GM20431 (cell line): ENCODE measurements around the gene LCE1D.

ENCODE experiments used
- in situ Hi-C: fragments of 300-500 bp; cut with MseI, MboI; formaldehyde crosslinking; loops from one replicate; pipeline ENCODE4 v1.15.0; 2020; ENCODE audit warnings: low sequenced_read_pairs; ENCODE audit not compliant: unreplicated experiment

LCE1D gene

DNA sequence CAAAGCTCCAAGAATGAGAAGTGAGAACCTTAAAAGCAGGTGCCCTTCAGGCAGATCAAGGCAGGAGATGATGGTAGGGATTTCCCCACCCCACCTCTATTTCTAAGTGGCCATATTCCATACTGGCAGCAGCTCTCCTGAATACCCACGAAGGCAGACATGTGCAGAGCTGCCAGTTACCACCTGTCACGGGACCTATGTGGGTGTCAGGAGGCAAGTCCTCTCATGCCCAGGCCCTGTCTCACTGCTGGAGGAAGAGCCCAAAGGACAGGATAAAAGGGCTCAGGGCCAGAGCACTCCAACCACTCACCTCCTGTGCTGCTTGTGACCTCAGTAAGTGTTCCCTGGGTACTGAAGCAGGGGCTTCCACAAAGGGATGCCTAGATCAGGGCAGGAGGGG is 14.5 kb downstream of the LCE1D start:
- in situ Hi-C loops = no loop called here

DNA sequence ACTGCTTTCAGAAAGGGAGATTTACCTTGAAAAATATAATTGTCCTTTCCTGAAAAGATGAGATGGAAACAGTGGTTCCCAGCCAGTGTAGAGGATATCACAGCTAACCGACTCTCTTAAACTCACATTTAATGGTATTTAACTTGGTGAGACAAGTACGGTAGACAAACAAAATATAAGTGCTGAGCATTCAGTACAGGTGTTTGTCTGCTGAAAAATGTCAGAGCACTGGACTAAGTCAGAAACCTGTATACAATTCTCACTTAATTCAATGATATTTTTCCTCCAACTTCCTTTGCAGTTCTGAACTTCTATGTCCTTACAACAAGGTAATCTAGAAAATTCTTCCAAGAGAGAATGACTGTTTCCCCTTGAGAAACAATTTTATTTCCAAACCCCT is 15.2 kb downstream of the LCE1D start, which contains the start of gene LCE1B:
Gene LCE1B (plus strand): TSS at position 301 of the 400 bp plus-strand sequence. CDS start 476 bp downstream, outside the sequence.
- in situ Hi-C loops = no loop called here

DNA sequence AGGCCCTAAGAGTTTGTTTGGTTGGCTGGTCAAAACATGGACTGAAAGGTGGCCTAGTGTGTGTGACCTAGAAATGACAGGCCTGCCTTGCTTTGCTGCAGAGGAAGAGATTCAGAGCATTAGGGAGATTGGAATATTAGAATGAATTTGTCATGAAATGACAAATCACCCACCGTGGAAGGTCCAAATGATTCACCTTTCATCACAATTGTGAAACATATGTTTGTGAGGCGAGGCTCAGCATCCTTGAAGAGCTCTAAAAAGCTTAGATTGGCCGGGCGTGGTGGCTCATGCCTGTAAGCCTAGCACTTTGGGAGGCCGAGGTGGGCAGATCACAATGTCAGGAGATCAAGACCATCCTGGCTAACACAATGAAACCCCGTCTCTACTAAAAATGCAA is 20.8 kb downstream of the LCE1D start:
- in situ Hi-C loops = no loop called here

DNA sequence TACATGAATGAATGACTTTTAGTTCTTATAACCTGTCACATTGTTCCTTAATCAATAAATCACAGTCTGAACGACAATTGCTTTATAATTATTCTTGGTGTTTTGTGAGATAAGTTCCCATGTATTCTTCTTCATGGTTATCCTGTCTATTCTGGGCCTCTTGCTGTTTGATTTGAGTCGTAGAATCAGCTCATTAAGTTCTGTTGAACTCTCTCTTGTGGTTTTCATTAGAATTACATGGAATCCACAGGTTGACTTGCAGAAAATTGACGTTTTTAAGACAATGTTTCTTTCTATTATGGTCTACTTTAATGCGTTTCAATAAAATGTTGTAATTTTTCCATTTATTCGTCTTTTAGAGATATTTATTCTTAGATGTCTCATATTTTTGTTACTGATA is 26.8 kb downstream of the LCE1D start:
- in situ Hi-C loops = no loop called here

DNA sequence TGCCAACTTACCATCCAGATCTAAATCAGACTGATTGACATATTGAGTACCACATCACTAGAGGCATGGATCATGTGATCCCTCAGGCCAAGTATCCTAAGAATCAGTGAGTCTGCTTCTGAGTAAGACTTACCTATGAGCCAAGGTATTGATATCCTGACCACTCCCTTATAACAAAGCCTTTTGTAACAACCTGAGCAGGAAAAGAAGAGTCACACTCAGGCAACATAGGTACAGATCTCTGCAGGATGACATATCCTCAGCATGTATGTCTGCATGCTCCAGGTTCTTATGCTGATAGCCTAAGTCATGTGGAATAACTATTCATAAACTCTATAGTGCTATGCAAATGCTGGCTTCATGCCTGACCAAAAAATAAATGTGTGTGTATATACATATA is 28.4 kb downstream of the LCE1D start:
- in situ Hi-C loops = no loop called here

DNA sequence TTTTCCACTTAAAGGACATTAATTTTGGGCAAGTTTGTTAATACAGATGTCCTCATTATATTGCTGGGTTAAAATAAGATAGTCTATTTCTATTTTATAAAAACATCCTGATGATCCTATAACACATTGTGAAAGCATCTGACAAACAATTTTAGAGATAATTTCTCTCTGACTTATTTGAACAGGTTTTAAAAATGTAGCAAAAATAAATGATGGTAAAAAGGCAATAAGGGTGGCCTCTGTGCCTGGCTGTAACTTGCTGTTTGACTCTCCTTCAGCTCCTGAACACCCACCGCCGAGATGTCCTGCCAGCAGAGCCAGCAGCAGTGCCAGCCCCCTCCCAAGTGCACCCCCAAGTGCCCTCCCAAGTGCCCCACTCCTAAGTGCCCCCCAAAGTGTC is 30.7 kb downstream of the LCE1D start, which contains the start of gene LCE1A:
Gene LCE1A (plus strand): TSS at position 301 of the 400 bp plus-strand sequence. CDS start 0 bp downstream, at position 301.
- in situ Hi-C loops = no loop called here

DNA sequence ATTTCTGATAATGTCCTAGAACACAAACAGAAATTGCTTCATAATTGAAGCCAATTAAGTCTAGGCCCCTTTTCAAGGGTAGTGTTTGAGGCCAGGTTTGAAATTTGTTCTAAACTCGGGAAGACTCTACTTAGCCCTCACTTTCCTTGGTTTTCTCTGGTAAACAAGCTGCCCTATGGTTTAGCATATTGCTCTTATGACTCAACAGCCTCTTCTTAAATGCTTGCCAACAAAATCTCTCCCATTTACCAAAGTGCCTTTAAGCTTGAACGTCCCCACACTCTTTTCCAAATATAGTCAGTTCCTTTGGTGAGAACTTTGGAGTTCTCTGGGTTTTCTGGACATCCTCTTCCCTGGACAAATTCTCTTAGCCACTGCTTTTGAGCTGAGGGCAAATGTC is 40.3 kb downstream of the LCE1D start:
- in situ Hi-C loops = no loop called here

DNA sequence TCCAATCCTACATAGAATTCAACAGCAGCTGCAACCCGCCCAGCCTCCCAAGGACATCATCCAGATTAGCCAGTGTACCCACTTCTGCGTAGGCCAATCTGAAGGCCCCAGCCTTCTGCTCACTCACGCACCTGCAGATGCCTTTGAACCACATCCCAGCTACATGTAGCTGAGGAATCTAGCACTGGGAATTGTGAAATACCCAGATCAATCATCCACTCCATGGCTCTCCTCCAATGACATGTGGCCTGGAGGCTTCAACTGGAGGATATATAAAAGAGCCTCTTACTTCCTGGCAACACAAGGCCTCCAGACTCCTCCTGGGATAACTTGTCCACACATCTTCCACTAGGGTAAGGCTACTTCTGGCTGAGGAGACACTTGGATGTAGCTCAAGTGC is 46.0 kb downstream of the LCE1D start, which contains the start of gene LCE6A:
Gene LCE6A (plus strand): TSS at position 301 of the 400 bp plus-strand sequence. CDS start 665 bp downstream, outside the sequence.
- in situ Hi-C loops = no loop called here
